Measurements from ENCODE around the gene SLC44A5.

DNA sequence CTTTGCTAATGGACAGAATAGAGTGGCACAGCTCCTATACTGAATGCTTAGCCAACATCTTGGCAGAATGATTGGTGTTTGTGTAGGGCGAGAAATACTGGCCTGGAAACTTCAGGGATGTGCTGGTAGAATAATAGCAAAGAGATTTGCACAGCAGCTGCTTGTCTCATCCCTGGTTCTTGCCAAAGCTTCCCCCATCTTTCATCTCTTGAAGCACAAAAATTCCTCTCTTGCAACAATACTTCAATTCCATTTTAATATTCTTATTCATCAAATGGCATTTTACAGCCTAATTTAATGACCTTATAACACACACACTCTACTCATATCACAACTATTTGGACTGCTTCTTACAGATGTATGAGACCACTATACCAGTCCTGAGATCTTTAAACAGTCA lies 439.0 kb downstream of the SLC44A5 start:
- TF ChIP-seq POLR2A (IDR thresholded peaks at IDR 0.05; ENCODE audit: low read length) (no peak), GATA1 (IDR thresholded peaks at IDR 0.05; ENCODE audit: low read depth, low read length) (no peak)

Data from erythroblast (primary cell).